ENCODE data around the gene CNNM2. TPM values are rescaled to one million over a fixed set of nuclear protein-coding genes. Genes with fewer than 3 reads are reported as not detected.

Gene CNNM2
- total RNA-seq, 1 experiment from 2014 or later, result 5.5 TPM

GRCh38 chr10:103114876-103115275, 196.8 kb downstream of the CNNM2 start:
- Histone ChIP-seq H4K20me1 (ENCODE audit: insufficient read depth, low read depth, low read length) (no peaks in the 10 kb centered on the region), H3K4me2 (ENCODE audit: low read depth, low read length, poor library complexity, severe bottlenecking) (no peak overlapping the region), H3K4me3 (ENCODE audit: low read length) (no peak overlapping the region), H3K9ac (ENCODE audit: low read length) (no peak overlapping the region), H3K36me3 (ENCODE audit: insufficient read depth, low read length) (no peaks in the 10 kb centered on the region), H3K4me1 (ENCODE audit: low read length) (peaks cover 37% of the 10 kb centered on the region), H3K27ac (ENCODE audit: low read length) (no peak overlapping the region), H3K9me3 (ENCODE audit: low read length) (no peaks in the 10 kb centered on the region), H3K79me2 (ENCODE audit: low read length) (peaks cover 74% of the 10 kb centered on the region), H3K9me2 (replicated peaks; ENCODE audit: insufficient read depth, low read length) (no peaks in the 10 kb centered on the region), H2AFZ (ENCODE audit: low read length) (no peak overlapping the region), H3K27me3 (ENCODE audit: low read length) (no peaks in the 10 kb centered on the region)
- no peak for DNase-seq

- H3K4me1 ChIP-seq (ENCODE audit: low read length), result peaks cover 13% of the 10 kb centered on the region
- no peaks in the 10 kb centered on the region for H4K20me1 ChIP-seq (ENCODE audit: insufficient read depth, low read depth, low read length)
- DNase-seq, result no peak
- H3K79me2 ChIP-seq (ENCODE audit: low read length), result peaks cover 70% of the 10 kb centered on the region
- no peaks in the 10 kb centered on the region for H3K27me3 ChIP-seq (ENCODE audit: low read length)
- H3K9me3 ChIP-seq (ENCODE audit: low read length), result no peaks in the 10 kb centered on the region
- no peak overlapping the region for H3K27ac ChIP-seq (ENCODE audit: low read length)
- H3K9me2 ChIP-seq (replicated peaks; ENCODE audit: insufficient read depth, low read length), result no peaks in the 10 kb centered on the region
- H3K4me3 ChIP-seq (ENCODE audit: low read length), result no peak overlapping the region
- H3K4me2 ChIP-seq (ENCODE audit: low read depth, low read length, poor library complexity, severe bottlenecking), result no peak overlapping the region
- no peaks in the 10 kb centered on the region for H3K36me3 ChIP-seq (ENCODE audit: insufficient read depth, low read length)
- no peak overlapping the region for H2AFZ ChIP-seq (ENCODE audit: low read length)
- H3K9ac ChIP-seq (ENCODE audit: low read length), result no peak overlapping the region
Measured at GRCh38 chr10:103117247-103117646, 199.2 kb downstream of the CNNM2 start.

- DNase-seq, result no peak
- Histone ChIP-seq H3K4me1 (ENCODE audit: low read length) (no peaks in the 10 kb centered on the region), H3K4me3 (ENCODE audit: low read length) (no peak overlapping the region), H3K4me2 (ENCODE audit: low read depth, low read length, poor library complexity, severe bottlenecking) (no peak overlapping the region), H2AFZ (ENCODE audit: low read length) (no peak overlapping the region), H3K9me3 (ENCODE audit: low read length) (no peaks in the 10 kb centered on the region), H3K9me2 (replicated peaks; ENCODE audit: insufficient read depth, low read length) (no peaks in the 10 kb centered on the region), H3K27me3 (ENCODE audit: low read length) (no peaks in the 10 kb centered on the region), H4K20me1 (ENCODE audit: insufficient read depth, low read depth, low read length) (no peaks in the 10 kb centered on the region), H3K27ac (ENCODE audit: low read length) (no peak overlapping the region), H3K36me3 (ENCODE audit: insufficient read depth, low read length) (no peaks in the 10 kb centered on the region), H3K79me2 (ENCODE audit: low read length) (peaks cover 70% of the 10 kb centered on the region), H3K9ac (ENCODE audit: low read length) (no peak overlapping the region)
Measured at GRCh38 chr10:103120546-103120945, 202.5 kb downstream of the CNNM2 start.

- Histone ChIP-seq H3K4me2 (ENCODE audit: low read depth, low read length, poor library complexity, severe bottlenecking) (no peak overlapping the region), H2AFZ (ENCODE audit: low read length) (no peak overlapping the region), H3K36me3 (ENCODE audit: insufficient read depth, low read length) (no peaks in the 10 kb centered on the region), H3K4me1 (ENCODE audit: low read length) (peaks cover 5% of the 10 kb centered on the region), H3K79me2 (ENCODE audit: low read length) (peaks cover 75% of the 10 kb centered on the region), H3K27ac (ENCODE audit: low read length) (no peak overlapping the region), H3K9me3 (ENCODE audit: low read length) (no peaks in the 10 kb centered on the region), H4K20me1 (ENCODE audit: insufficient read depth, low read depth, low read length) (no peaks in the 10 kb centered on the region), H3K9me2 (replicated peaks; ENCODE audit: insufficient read depth, low read length) (no peaks in the 10 kb centered on the region), H3K4me3 (ENCODE audit: low read length) (no peak overlapping the region), H3K27me3 (ENCODE audit: low read length) (no peaks in the 10 kb centered on the region), H3K9ac (ENCODE audit: low read length) (no peak overlapping the region)
- DNase-seq, result no peak
Measured at GRCh38 chr10:103120977-103121735, 203.1 kb downstream of the CNNM2 start.

GRCh38 chr10:103123282-103124024, 205.4 kb downstream of the CNNM2 start:
- H3K9me2 ChIP-seq (replicated peaks; ENCODE audit: insufficient read depth, low read length), result no peaks in the 10 kb centered on the region
- no peaks in the 10 kb centered on the region for H3K9me3 ChIP-seq (ENCODE audit: low read length)
- no peak overlapping the region for H3K4me2 ChIP-seq (ENCODE audit: low read depth, low read length, poor library complexity, severe bottlenecking)
- no peak overlapping the region for H2AFZ ChIP-seq (ENCODE audit: low read length)
- peaks cover 5% of the 10 kb centered on the region for H3K4me1 ChIP-seq (ENCODE audit: low read length)
- no peak overlapping the region for H3K4me3 ChIP-seq (ENCODE audit: low read length)
- no peaks in the 10 kb centered on the region for H3K36me3 ChIP-seq (ENCODE audit: insufficient read depth, low read length)
- H3K9ac ChIP-seq (ENCODE audit: low read length), result no peak overlapping the region
- H3K27me3 ChIP-seq (ENCODE audit: low read length), result no peaks in the 10 kb centered on the region
- H3K79me2 ChIP-seq (ENCODE audit: low read length), result peaks cover 68% of the 10 kb centered on the region
- H3K27ac ChIP-seq (ENCODE audit: low read length), result no peak overlapping the region
- DNase-seq, result no peak
- H4K20me1 ChIP-seq (ENCODE audit: insufficient read depth, low read depth, low read length), result no peaks in the 10 kb centered on the region

GRCh38 chr10:103124420-103125096, 206.5 kb downstream of the CNNM2 start:
- Histone ChIP-seq H3K4me3 (ENCODE audit: low read length) (no peak overlapping the region), H2AFZ (ENCODE audit: low read length) (no peak overlapping the region), H3K9me3 (ENCODE audit: low read length) (no peaks in the 10 kb centered on the region), H3K4me1 (ENCODE audit: low read length) (peaks cover 5% of the 10 kb centered on the region), H3K36me3 (ENCODE audit: insufficient read depth, low read length) (no peaks in the 10 kb centered on the region), H3K9me2 (replicated peaks; ENCODE audit: insufficient read depth, low read length) (no peaks in the 10 kb centered on the region), H3K79me2 (ENCODE audit: low read length) (peaks cover 64% of the 10 kb centered on the region), H3K9ac (ENCODE audit: low read length) (no peak overlapping the region), H3K27ac (ENCODE audit: low read length) (no peak overlapping the region), H3K27me3 (ENCODE audit: low read length) (no peaks in the 10 kb centered on the region), H4K20me1 (ENCODE audit: insufficient read depth, low read depth, low read length) (no peaks in the 10 kb centered on the region), H3K4me2 (ENCODE audit: low read depth, low read length, poor library complexity, severe bottlenecking) (no peak overlapping the region)
- DNase-seq, result no peak

- peaks cover 55% of the 10 kb centered on the region for H3K79me2 ChIP-seq (ENCODE audit: low read length)
- no peak overlapping the region for H3K4me2 ChIP-seq (ENCODE audit: low read depth, low read length, poor library complexity, severe bottlenecking)
- DNase-seq, result no peak
- H3K36me3 ChIP-seq (ENCODE audit: insufficient read depth, low read length), result no peaks in the 10 kb centered on the region
- H3K4me3 ChIP-seq (ENCODE audit: low read length), result no peak overlapping the region
- no peaks in the 10 kb centered on the region for H4K20me1 ChIP-seq (ENCODE audit: insufficient read depth, low read depth, low read length)
- H2AFZ ChIP-seq (ENCODE audit: low read length), result no peak overlapping the region
- H3K9me3 ChIP-seq (ENCODE audit: low read length), result no peaks in the 10 kb centered on the region
- no peaks in the 10 kb centered on the region for H3K9me2 ChIP-seq (replicated peaks; ENCODE audit: insufficient read depth, low read length)
- H3K4me1 ChIP-seq (ENCODE audit: low read length), result peaks cover 5% of the 10 kb centered on the region
- H3K27ac ChIP-seq (ENCODE audit: low read length), result peak overlapping the region; percentile 40; the same call in 1 of the 2 replicates
- H3K27me3 ChIP-seq (ENCODE audit: low read length), result no peaks in the 10 kb centered on the region
- no peak overlapping the region for H3K9ac ChIP-seq (ENCODE audit: low read length)
Measured at GRCh38 chr10:103125323-103126267, 207.5 kb downstream of the CNNM2 start.
